PC-3 (cell line): ENCODE measurements around the gene MEFV. TPM values are rescaled to one million over a fixed set of nuclear protein-coding genes. Genes with fewer than 3 reads are reported as not detected.

Experiments
- ATAC-seq: fragments of 200-7000 bp; cut with Tn5 transposase; 2 replicates; pipeline ENCODE4 v1.9.1; 2020; ENCODE audit warnings: mild to moderate bottlenecking, moderate library complexity
- BruUV-seq: library from RNA; stranded (reverse); fragments of 400-500 nt; replicated peaks from 2 replicates; lab custom pipeline; 2021; lab: Mats Ljungman, UMichigan
- CTCF ChIA-PET: fragments of 300-600 bp; sonication (Branson Sonifier 250); formaldehyde crosslinking; loops from one replicate; lab custom pipeline; 2022; ENCODE audit warnings: antibody characterized with exemption; lab: Charles Lee
- POLR2A ChIA-PET: fragments of 300-600 bp; sonication (Branson Sonifier 250); formaldehyde crosslinking; loops from one replicate; lab custom pipeline; 2022; ENCODE audit warnings: antibody characterized with exemption; ENCODE audit not compliant: unreplicated experiment; lab: Charles Lee
- DNase-seq: peaks from one replicate; pipeline ENCODE4 v3.0.0-alpha.2; 2015
- H2AFZ ChIP-seq: fragments of 300-600 bp; sonication (generic); 2 replicates; pipeline ENCODE4 v1.6.0; 2016; ENCODE audit warnings: antibody characterized with exemption, low read length
- H3F3A ChIP-seq: fragments of 300-600 bp; sonication (generic); one replicate; pipeline ENCODE4 v1.6.0; 2017; ENCODE audit warnings: antibody characterized with exemption, low read length, control low read depth, mild to moderate bottlenecking; ENCODE audit not compliant: unreplicated experiment
- H3K27ac ChIP-seq: fragments of 300-600 bp; sonication (generic); 2 replicates; pipeline ENCODE4 v1.5.1; 2016; ENCODE audit warnings: mild to moderate bottlenecking, low read length
- H3K27me3 ChIP-seq: fragments of 300-600 bp; sonication (generic); 2 replicates; pipeline ENCODE4 v1.6.1; 2016; ENCODE audit warnings: low read length, mixed read lengths
- H3K36me3 ChIP-seq: fragments of 300-600 bp; sonication (generic); 2 replicates; pipeline ENCODE4 v1.6.1; 2016; ENCODE audit warnings: low read depth, mixed run types, low read length, mixed read lengths
- H3K4me1 ChIP-seq: fragments of 300-600 bp; sonication (generic); 2 replicates; pipeline ENCODE4 v1.5.1; 2016; ENCODE audit warnings: low read length; ENCODE audit not compliant: insufficient read depth
- H3K4me2 ChIP-seq: fragments of 300-600 bp; sonication (generic); 2 replicates; pipeline ENCODE4 v1.6.0; 2016; ENCODE audit warnings: low read length
- H3K4me3 ChIP-seq: fragments of 300-600 bp; sonication (generic); 2 replicates; pipeline ENCODE4 v1.5.1; 2016; ENCODE audit warnings: mild to moderate bottlenecking, low read length, mixed read lengths
- H3K79me2 ChIP-seq: fragments of 300-600 bp; sonication (generic); 2 replicates; pipeline ENCODE4 v1.6.1; 2017; ENCODE audit warnings: low read length, mixed read lengths
- H3K9ac ChIP-seq: fragments of 300-600 bp; sonication (generic); 2 replicates; pipeline ENCODE4 v1.6.0; 2016; ENCODE audit warnings: mild to moderate bottlenecking, low read length
- H3K9me2 ChIP-seq: fragments of 300-600 bp; sonication (generic); replicated peaks from 2 replicates; pipeline ENCODE4 v1.6.1; 2016; ENCODE audit warnings: mixed run types, low read length, mixed read lengths
- H3K9me3 ChIP-seq: fragments of 300-600 bp; sonication (generic); 2 replicates; pipeline ENCODE4 v1.6.1; 2016; ENCODE audit warnings: low read length, mixed read lengths
- H4K20me1 ChIP-seq: fragments of 300-600 bp; sonication (generic); 2 replicates; pipeline ENCODE4 v1.6.1; 2016; ENCODE audit warnings: low read length, mixed read lengths
- EZH2 ChIP-seq: fragments of 300-600 bp; sonication (generic); IDR thresholded peaks from one replicate; pipeline ENCODE4 v1.6.1; 2017; ENCODE audit warnings: antibody characterized with exemption, mild to moderate bottlenecking, low read length; ENCODE audit not compliant: unreplicated experiment
- EZH2phosphoT487 ChIP-seq: fragments of 300-600 bp; sonication (generic); IDR thresholded peaks from 2 replicates; pipeline ENCODE4 v1.6.1; 2018; ENCODE audit warnings: mild to moderate bottlenecking, antibody characterized with exemption, low read length, borderline replicate concordance
- intact Hi-C: fragments of 100-400 bp; cut with micrococcal nuclease; formaldehyde crosslinking; loops from 2 replicates; pipeline ENCODE4 v1.9.0; 2023
- total RNA-seq: library from RNA; depleted of rRNA; stranded (reverse); fragments of >200 nt; gene quantifications from 2 replicates; pipeline ENCODE4 v1.2.3, GENCODE V29; 2014
- TF ChIP-seq, protein P1 (sequence below): fragments of 300-600 bp; sonication (generic); conservative IDR thresholded peaks from 2 replicates; pipeline ENCODE4 v1.5.1; 2017; ENCODE audit warnings: antibody characterized with exemption, low read depth, mild to moderate bottlenecking, low read length

Gene MEFV
- total RNA-seq, 1 experiment from 2014 or later = 0.04 TPM

DNA sequence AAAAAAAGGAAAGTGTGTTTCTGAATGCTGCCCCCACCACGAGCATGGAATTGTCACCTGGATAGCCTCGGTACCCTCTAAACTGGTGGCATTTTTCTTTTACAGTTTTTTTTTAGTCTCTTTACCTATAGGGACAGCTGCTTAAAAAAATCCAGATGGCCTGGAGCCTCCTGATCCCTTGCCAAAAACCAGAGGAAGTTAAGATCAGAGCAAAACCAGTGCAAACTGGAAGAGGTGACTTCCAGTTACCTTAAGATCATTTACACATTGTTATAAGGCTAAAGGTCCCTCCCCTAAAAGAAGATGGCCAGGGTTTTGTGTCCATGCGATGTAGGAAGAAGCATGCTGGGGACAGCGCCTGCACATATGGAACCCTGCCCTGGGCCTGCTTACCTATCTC lies 3.5 kb downstream of the MEFV start:
- H3K79me2 ChIP-seq = no peaks in the 10 kb centered on the region
- ATAC-seq (no peak), DNase-seq (no peak)
- H3F3A ChIP-seq = no peaks in the 10 kb centered on the region
- H4K20me1 ChIP-seq = no peaks in the 10 kb centered on the region
- H3K4me3 ChIP-seq = no peak overlapping the region
- H2AFZ ChIP-seq = no peak overlapping the region
- TF ChIP-seq EZH2 (no peak), EZH2phosphoT487 (no peak)
- TF ChIP-seq, protein P1, sequence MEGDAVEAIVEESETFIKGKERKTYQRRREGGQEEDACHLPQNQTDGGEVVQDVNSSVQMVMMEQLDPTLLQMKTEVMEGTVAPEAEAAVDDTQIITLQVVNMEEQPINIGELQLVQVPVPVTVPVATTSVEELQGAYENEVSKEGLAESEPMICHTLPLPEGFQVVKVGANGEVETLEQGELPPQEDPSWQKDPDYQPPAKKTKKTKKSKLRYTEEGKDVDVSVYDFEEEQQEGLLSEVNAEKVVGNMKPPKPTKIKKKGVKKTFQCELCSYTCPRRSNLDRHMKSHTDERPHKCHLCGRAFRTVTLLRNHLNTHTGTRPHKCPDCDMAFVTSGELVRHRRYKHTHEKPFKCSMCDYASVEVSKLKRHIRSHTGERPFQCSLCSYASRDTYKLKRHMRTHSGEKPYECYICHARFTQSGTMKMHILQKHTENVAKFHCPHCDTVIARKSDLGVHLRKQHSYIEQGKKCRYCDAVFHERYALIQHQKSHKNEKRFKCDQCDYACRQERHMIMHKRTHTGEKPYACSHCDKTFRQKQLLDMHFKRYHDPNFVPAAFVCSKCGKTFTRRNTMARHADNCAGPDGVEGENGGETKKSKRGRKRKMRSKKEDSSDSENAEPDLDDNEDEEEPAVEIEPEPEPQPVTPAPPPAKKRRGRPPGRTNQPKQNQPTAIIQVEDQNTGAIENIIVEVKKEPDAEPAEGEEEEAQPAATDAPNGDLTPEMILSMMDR = no peak
- H3K4me2 ChIP-seq = no peak overlapping the region
- H3K9me2 ChIP-seq = no peaks in the 10 kb centered on the region
- POLR2A ChIA-PET = no interaction called here
- no peak overlapping the region for H3K27ac ChIP-seq
- BruUV-seq = no TSS peak
- no peaks in the 10 kb centered on the region for H3K27me3 ChIP-seq
- H3K4me1 ChIP-seq = no peaks in the 10 kb centered on the region
- CTCF ChIA-PET = no interaction called here
- no peaks in the 10 kb centered on the region for H3K9me3 ChIP-seq
- H3K36me3 ChIP-seq = no peaks in the 10 kb centered on the region
- intact Hi-C loops = no loop called here
- H3K9ac ChIP-seq = no peak overlapping the region

DNA sequence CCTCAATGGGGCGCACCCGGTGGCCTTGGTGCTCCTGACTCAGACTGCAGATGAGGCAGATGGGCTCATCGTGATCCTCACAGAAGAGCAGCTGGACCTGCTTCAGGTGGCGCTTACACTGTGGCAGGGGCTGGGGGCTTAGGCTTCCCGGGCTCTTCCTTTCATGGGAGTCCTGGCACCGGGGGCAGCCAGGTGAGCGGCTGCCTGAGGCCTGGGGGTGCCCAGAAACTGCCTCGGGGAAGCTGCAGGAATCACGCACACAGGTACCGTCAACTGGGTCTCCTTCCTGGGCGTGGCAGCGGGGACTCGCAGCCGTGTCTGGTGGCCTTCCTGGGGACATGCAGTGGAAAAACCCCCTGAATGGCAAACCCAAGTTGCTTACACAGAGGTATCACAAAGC lies 7.0 kb downstream of the MEFV start:
- H3K9ac ChIP-seq = no peak overlapping the region
- intact Hi-C loops = no loop called here
- no peak for TF ChIP-seq EZH2phosphoT487
- H3K36me3 ChIP-seq = no peaks in the 10 kb centered on the region
- ATAC-seq (no peak), DNase-seq (no peak)
- ChIA-PET POLR2A (no interaction called here), CTCF (no interaction called here)
- no peak overlapping the region for H3K4me3 ChIP-seq
- H2AFZ ChIP-seq = no peak overlapping the region
- no peaks in the 10 kb centered on the region for H4K20me1 ChIP-seq
- no TSS peak for BruUV-seq
- H3K4me1 ChIP-seq = no peaks in the 10 kb centered on the region
- no peaks in the 10 kb centered on the region for H3F3A ChIP-seq
- H3K9me3 ChIP-seq = no peaks in the 10 kb centered on the region
- no peaks in the 10 kb centered on the region for H3K79me2 ChIP-seq
- no peaks in the 10 kb centered on the region for H3K27me3 ChIP-seq
- H3K27ac ChIP-seq = no peak overlapping the region
- H3K4me2 ChIP-seq = no peak overlapping the region
- H3K9me2 ChIP-seq = no peaks in the 10 kb centered on the region

DNA sequence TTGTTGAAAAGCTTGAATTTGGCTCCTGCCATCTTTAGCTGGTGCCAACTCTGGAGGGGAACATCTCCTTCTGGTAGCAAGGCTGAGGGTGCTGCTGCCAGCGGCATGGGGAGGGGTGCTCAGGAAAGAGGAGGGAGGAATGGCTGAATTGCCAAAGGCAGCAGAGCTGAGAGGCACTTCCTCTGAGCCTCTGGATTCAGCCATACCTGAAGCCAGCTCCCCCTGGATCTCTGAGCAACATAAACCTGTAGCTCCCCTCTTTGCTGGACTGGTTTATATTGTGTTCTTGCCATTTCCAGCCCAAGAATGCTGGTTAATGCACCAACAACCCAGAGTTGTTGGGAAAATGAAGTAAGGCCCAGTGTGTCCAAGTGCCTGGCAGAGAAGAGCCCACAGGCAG lies 7.4 kb downstream of the MEFV start:
- CTCF ChIA-PET = no interaction called here

More for the DNA sequence above, 7.4 kb downstream of the MEFV start:
- H3K4me1 ChIP-seq = no peaks in the 10 kb centered on the region
- no peaks in the 10 kb centered on the region for H3K9me2 ChIP-seq
- POLR2A ChIA-PET = no interaction called here
- intact Hi-C loops = no loop called here
- no peak for ATAC-seq
- no TSS peak for BruUV-seq
- H3K27ac ChIP-seq = no peak overlapping the region
- no peaks in the 10 kb centered on the region for H4K20me1 ChIP-seq
- no peak overlapping the region for H3K4me2 ChIP-seq
- H3K27me3 ChIP-seq = no peaks in the 10 kb centered on the region
- H3F3A ChIP-seq = no peaks in the 10 kb centered on the region
- no peak overlapping the region for H3K9ac ChIP-seq
- no peak for DNase-seq
- H3K9me3 ChIP-seq = no peaks in the 10 kb centered on the region
- no peak overlapping the region for H3K4me3 ChIP-seq
- no peaks in the 10 kb centered on the region for H3K36me3 ChIP-seq
- no peak overlapping the region for H2AFZ ChIP-seq
- TF ChIP-seq EZH2phosphoT487 (no peak), EZH2 (no peak)
- TF ChIP-seq, protein P1 = no peak
- no peaks in the 10 kb centered on the region for H3K79me2 ChIP-seq
